ENCODE results near the gene SLC23A3.

DNA sequence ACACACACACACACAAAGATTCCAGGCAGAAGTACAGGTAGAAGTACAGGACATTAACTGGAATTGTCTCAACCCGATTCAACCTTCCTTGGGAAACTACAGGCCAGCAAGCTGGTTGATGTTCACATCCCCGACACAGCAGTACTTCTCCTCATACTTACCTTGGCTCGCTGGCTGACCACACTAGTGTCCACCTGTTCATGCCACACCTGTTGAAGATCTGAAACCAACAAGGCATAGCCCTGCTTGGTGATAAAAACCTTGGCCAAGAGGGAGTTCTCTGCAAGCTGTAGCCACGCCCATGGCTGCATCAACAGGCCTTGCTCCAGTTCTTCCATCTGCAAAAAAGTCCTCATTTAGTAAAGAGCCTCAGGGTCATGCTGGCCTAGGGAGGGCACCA, 11.8 kb downstream of the SLC23A3 start:
- TF ChIP-seq CTCF (IDR thresholded peaks at IDR 0.05), result no peak
- TF ChIP-seq POLR2A (IDR thresholded peaks at IDR 0.05), result no peak
